HG02588 (cell line): Measurements from ENCODE around the gene CHRNB1.
"Not testable (repeated sequence)": the region's sequence is repeated elsewhere in the genome, so short reads cannot be mapped to it uniquely, and the experiment has no call there.

Experiments used
- ATAC-seq: cut with Tn5 transposase; IDR thresholded peaks from one replicate; pipeline ENCODE4 v1.9.1; 2021; ENCODE audit warnings: mild to moderate bottlenecking, moderate library complexity; ENCODE audit not compliant: unreplicated experiment

The CHRNB1 gene

GRCh38 chr17:7466318-7466638 is 21.4 kb downstream of the CHRNB1 start:
- no peak for ATAC-seq

DNA sequence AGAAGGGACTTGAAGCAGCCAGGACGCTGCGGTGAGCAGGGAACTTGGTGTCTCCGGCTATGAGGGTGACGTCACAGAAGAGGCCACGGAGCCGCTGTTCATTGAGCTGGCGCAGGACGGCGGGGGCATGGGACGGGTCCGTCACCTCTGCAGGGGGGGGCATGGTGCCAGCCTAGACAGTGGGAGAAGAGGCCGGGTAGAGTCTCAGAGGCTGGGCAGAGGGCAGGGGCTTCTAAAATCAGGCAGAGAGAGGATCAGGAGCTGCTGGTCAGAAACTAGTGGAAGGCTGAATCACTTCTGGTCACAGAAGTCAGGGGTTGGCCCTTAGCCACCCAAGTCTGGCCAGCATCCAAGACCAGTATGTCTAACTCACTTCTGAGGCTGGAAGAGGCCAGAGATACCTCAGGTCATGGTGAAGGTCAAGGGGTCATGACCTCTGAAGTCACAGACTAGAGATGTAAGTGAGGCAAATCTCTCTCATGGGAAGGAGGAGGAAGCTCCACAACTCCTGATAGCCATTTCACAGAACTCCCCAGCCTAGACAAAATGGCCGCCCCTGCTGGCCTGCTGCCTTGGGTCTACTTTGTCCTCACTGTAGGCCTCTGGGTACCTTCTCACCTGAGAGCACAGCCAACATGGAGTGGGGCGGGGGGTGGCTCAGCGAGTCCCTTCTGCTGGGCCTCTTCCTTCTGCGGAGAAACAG is 21.9 kb downstream of the CHRNB1 start:
- no peak for ATAC-seq

DNA sequence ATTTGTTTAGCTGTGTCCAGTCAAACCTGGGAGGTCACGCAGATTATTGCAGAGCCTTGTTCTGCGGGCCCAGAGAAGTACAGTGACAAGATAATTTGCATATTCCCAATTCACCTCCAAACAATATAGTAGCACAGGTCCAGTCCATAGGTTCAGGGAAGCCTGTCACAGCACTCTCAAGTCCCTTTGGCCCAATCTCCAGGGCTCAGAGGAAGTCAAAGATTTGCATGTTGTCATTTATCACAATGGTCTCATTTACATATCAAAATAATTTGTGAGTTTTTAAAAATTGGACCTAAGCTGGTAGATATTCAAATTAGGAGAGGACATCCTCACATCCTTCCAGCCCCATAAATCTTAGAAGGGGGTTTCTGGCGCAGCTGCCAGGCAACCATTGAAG is 22.6 kb downstream of the CHRNB1 start:
- no peak for ATAC-seq

- ATAC-seq: no peak
Measured at GRCh38 chr17:7468290-7468689, 23.4 kb downstream of the CHRNB1 start.

- no peak for ATAC-seq
Measured at GRCh38 chr17:7468804-7469389, 24.0 kb downstream of the CHRNB1 start.

- ATAC-seq: not testable (repeated sequence)
Measured at GRCh38 chr17:7469843-7470242, 25.0 kb downstream of the CHRNB1 start.

- not testable (repeated sequence) for ATAC-seq
Measured at GRCh38 chr17:7470457-7470973, 25.7 kb downstream of the CHRNB1 start.

- no peak for ATAC-seq
Measured at GRCh38 chr17:7471729-7472128, 26.9 kb downstream of the CHRNB1 start.

- ATAC-seq: not testable (repeated sequence)
Measured at GRCh38 chr17:7474767-7475166, 29.9 kb downstream of the CHRNB1 start.

DNA sequence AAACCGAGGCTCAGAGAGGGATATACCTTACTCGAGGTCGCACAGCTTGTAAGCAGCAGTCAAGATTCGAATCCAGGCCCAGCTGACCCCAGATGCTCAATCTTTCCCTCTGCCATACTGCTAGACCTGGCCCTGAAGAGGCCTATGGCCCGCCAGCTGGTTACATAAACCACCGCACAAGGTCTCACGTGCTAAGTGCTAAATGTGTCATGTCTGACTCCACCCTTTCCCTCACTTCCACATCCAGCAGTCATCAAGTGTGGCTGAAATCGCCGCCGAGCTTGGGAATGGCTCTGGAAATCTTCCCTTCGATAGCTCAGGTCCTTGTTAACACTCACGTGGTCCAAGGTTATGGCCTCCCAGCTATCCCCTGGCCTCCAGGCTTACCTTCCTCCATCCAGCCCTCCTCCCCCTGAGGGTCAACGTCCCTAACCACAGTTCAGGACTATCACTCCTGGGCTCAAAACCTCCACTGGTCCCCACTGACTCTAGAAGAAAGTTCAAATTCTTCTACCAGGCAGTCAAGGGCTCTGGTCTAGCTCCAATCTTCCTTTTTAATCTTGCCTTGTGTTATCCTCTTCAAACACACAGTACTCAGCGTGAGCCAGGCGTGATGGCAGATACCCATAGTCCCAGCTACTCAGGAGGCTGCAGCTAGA is 31.0 kb downstream of the CHRNB1 start:
- ATAC-seq: no peak

DNA sequence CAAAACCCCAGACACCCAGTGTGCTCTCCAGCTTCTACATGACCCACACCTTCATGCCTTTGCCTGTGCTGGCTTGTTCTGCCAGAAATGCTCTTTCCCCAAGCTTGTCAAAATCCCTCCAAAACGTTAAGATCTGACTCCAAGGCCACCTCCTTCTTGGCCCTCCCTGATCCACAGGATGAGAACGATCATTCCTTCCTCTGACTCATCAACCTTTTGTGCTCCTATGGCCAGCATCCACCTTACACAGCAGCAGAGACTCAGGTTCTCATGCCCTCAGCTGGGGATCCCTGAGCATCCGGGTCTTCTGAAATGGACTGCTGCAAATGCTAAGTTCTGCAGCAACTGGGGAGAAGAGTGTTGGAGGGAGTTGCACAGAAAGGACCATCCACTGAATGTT is 31.6 kb downstream of the CHRNB1 start:
- ATAC-seq: no peak

- no peak for ATAC-seq
Measured at GRCh38 chr17:7476951-7477350, 32.1 kb downstream of the CHRNB1 start.

GRCh38 chr17:7477392-7478275 is 32.8 kb downstream of the CHRNB1 start:
- ATAC-seq: no peak

GRCh38 chr17:7478276-7479212 is 33.7 kb downstream of the CHRNB1 start:
- no peak for ATAC-seq

GRCh38 chr17:7479213-7480088 is 34.6 kb downstream of the CHRNB1 start, which contains the start of gene ZBTB4:
TSS of gene ZBTB4 (minus strand) at chr17:7479631. CDS start at chr17:7466801, 12,830 bp downstream.
- no peak for ATAC-seq

GRCh38 chr17:7480089-7480384 is 35.2 kb downstream of the CHRNB1 start:
- no peak for ATAC-seq

- ATAC-seq: not testable (repeated sequence)
Measured at GRCh38 chr17:7481275-7481674, 36.4 kb downstream of the CHRNB1 start, which contains the start of gene SLC35G6. TSS of gene SLC35G6 (plus strand) at chr17:7481446. CDS start at chr17:7481517, 71 bp downstream.

DNA sequence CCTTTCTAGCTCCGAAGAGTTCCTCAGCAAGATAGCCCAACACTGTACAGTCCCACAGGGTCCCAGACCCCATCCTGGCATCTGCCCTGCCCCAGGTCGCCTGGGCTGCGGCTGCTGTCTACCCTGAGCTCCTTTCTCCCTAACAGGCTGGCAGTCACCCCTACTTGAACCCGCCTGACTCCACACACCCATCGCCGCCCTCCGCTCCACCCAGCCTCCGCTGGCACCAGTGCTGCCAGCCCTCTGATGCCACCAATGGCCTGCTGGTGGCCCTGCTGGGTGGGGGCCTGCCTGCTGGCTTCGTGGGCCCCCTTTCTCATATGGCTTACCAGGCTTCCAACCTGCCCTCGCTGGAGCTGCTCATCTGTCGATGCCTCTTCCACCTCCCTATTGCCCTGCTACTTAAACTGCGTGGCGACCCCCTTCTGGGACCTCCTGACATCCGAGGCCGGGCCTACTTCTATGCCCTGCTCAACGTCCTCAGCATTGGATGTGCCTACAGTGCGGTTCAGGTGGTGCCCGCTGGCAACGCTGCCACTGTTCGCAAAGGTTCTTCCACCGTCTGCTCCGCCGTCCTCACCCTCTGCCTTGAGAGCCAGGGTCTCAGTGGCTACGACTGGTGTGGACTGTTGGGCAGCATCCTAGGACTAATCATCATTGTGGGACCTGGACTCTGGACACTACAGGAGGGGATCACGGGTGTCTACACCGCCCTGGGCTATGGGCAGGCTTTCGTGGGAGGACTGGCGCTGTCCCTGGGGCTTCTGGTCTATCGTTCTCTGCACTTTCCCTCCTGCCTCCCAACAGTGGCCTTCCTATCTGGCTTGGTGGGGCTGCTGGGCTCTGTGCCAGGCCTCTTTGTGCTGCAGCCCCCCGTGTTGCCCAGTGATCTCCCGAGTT is 37.2 kb downstream of the CHRNB1 start:
- ATAC-seq: not testable (repeated sequence)
